Endothelial cell of umbilical vein (primary cell): ENCODE results near the gene NOXA1. TPM values are rescaled to one million over a fixed set of nuclear protein-coding genes. Genes with fewer than 3 reads are reported as not detected.

Source experiments
- BruUV-seq: library from RNA; stranded (reverse); fragments of 400-500 nt; replicated peaks from 2 replicates; lab custom pipeline; 2021; lab: Mats Ljungman, UMichigan
- CTCF ChIA-PET: fragments of 300-600, 350-600 bp; sonication (Branson Sonifier 250); formaldehyde crosslinking; loops from one replicate; lab custom pipeline; 2021; ENCODE audit warnings: antibody characterized with exemption, inconsistent platforms; lab: Charles Lee
- POLR2A ChIA-PET: fragments of 300-600, 350-600 bp; sonication (Branson Sonifier 250); formaldehyde crosslinking; loops from one replicate; lab custom pipeline; 2021; ENCODE audit warnings: antibody characterized with exemption, inconsistent platforms; lab: Charles Lee
- DNase-seq: peaks from one replicate; pipeline ENCODE4 v3.0.0-alpha.2; 2011; ENCODE audit warnings: low read depth, low spot score
- FAIRE-seq: peaks from 2 replicates; lab custom pipeline; 2011; peaks lifted over from hg19 to GRCh38; lab: Jason Lieb, UNC
- H2AFZ ChIP-seq: 2 replicates; pipeline ENCODE4 v1.6.0; 2012; ENCODE audit warnings: low read depth, low read length, control low read depth, inconsistent platforms
- H3K27ac ChIP-seq: 2 replicates; pipeline ENCODE4 v1.5.1; 2011; ENCODE audit warnings: low read depth, mild to moderate bottlenecking, control low read depth, low read length, moderate library complexity; ENCODE audit not compliant: insufficient read depth
- H3K27me3 ChIP-seq, 2 experiments: 2 replicates each; pipeline versions ENCODE4 v1.6.0 to v1.6.1; 2011; ENCODE audit warnings: low read length in 2 of 2, mixed read lengths in 1 of 2; ENCODE audit not compliant: control insufficient read depth in 2 of 2, insufficient read depth in 2 of 2
- H3K36me3 ChIP-seq, 2 experiments: 2 replicates in 1 of 2; 3 replicates in 1 of 2; pipeline ENCODE4 v1.5.1; 2011; ENCODE audit warnings: low read length in 2 of 2, mild to moderate bottlenecking in 1 of 2, moderate library complexity in 1 of 2; ENCODE audit not compliant: control insufficient read depth in 2 of 2, insufficient read depth in 2 of 2; ENCODE audit errors: extremely low read depth in 1 of 2
- H3K4me1 ChIP-seq: 3 replicates; pipeline ENCODE4 v1.5.1; 2011; ENCODE audit warnings: mild to moderate bottlenecking, low read length; ENCODE audit not compliant: control insufficient read depth, insufficient read depth; ENCODE audit errors: extremely low read depth
- H3K4me2 ChIP-seq: 2 replicates; pipeline ENCODE4 v1.6.1; 2011; ENCODE audit warnings: low read length, control low read depth, mixed read lengths; ENCODE audit not compliant: insufficient read depth
- H3K4me3 ChIP-seq, 3 experiments: fragments of 200-600 bp in 1 of 3; sonication (generic), shearing (Covaris generic) in 1 of 3; replicated peaks in 1 of 3; 2 replicates each; pipeline ENCODE4 v1.5.1; 2011 to 2016; ENCODE audit warnings: control low read depth in 3 of 3, low read length in 3 of 3, mild to moderate bottlenecking in 2 of 3, inconsistent platforms in 1 of 3, low read depth in 1 of 3, moderate library complexity in 1 of 3; ENCODE audit not compliant: insufficient read depth in 1 of 3
- H3K79me2 ChIP-seq: 2 replicates; pipeline ENCODE4 v1.6.0; 2012; ENCODE audit warnings: low read length, inconsistent platforms; ENCODE audit not compliant: control insufficient read depth, insufficient read depth
- H3K9ac ChIP-seq: replicated peaks from 2 replicates; pipeline ENCODE3; 2011; ENCODE audit warnings: low read length, control low read depth; ENCODE audit not compliant: insufficient read depth; ENCODE audit errors: extremely low read depth
- H3K9me1 ChIP-seq: replicated peaks from 3 replicates; pipeline ENCODE4 v1.6.0; 2011; ENCODE audit warnings: mild to moderate bottlenecking, low read length; ENCODE audit not compliant: control insufficient read depth, insufficient read depth; ENCODE audit errors: extremely low read depth
- H3K9me3 ChIP-seq: replicated peaks from 2 replicates; pipeline ENCODE4 v1.5.1; 2012; ENCODE audit warnings: low read length, inconsistent platforms; ENCODE audit not compliant: control insufficient read depth, insufficient read depth
- H4K20me1 ChIP-seq: replicated peaks from 2 replicates; pipeline ENCODE3; 2011; ENCODE audit warnings: mild to moderate bottlenecking, low read length; ENCODE audit not compliant: control insufficient read depth, insufficient read depth; ENCODE audit errors: extremely low read depth
- CTCF ChIP-seq, 2 donors: IDR thresholded peaks; 1 replicate in 1 of 2; 2 replicates in 1 of 2; pipeline ENCODE4 v1.5.1; 2011; ENCODE audit warnings: low read length in 2 of 2, mild to moderate bottlenecking in 2 of 2, moderate library complexity in 2 of 2, control low read depth in 1 of 2, inconsistent platforms in 1 of 2, low read depth in 1 of 2; ENCODE audit not compliant: insufficient read depth in 1 of 2; ENCODE audit errors: extremely low read depth in 1 of 2
- EZH2 ChIP-seq: IDR thresholded peaks from 2 replicates; pipeline ENCODE4 v1.6.1; 2012; ENCODE audit warnings: borderline replicate concordance, low read depth, mild to moderate bottlenecking, moderate library complexity, low read length, inconsistent platforms; ENCODE audit not compliant: severe bottlenecking
- FOS ChIP-seq: IDR thresholded peaks from 2 replicates; pipeline ENCODE4 v1.6.1; 2011; ENCODE audit warnings: mild to moderate bottlenecking, low read length, moderate library complexity, borderline replicate concordance; ENCODE audit not compliant: insufficient read depth
- GATA2 ChIP-seq: IDR thresholded peaks from 2 replicates; pipeline ENCODE4 v1.7.0; 2011; ENCODE audit warnings: low read depth, mild to moderate bottlenecking, moderate library complexity, mixed read lengths, low read length; ENCODE audit not compliant: insufficient read length, insufficient read depth
- JUN ChIP-seq: IDR thresholded peaks from 2 replicates; pipeline ENCODE4 v1.6.1; 2011; ENCODE audit warnings: borderline replicate concordance, low read depth; ENCODE audit not compliant: insufficient read length, insufficient read depth
- MYC ChIP-seq: IDR thresholded peaks from one replicate; pipeline ENCODE4 v1.6.1; 2011; ENCODE audit warnings: mild to moderate bottlenecking, low read depth, low read length
- POLR2A ChIP-seq: IDR thresholded peaks from 2 replicates; pipeline ENCODE4 v1.6.1; 2012; ENCODE audit warnings: low read depth, mild to moderate bottlenecking, control low read depth, low read length
- POLR2AphosphoS5 ChIP-seq: IDR thresholded peaks from 2 replicates; pipeline ENCODE4 v1.6.1; 2012; ENCODE audit warnings: low read depth, mild to moderate bottlenecking, control low read depth, low read length, moderate library complexity; ENCODE audit not compliant: insufficient read depth
- dilution Hi-C: fragments of 300-500 bp; cut with MboI; formaldehyde crosslinking; loops from one replicate; pipeline ENCODE4 v1.15.0; 2019; ENCODE audit warnings: low sequenced_read_pairs; ENCODE audit not compliant: extremely low pct_ligation_motif_present
- intact Hi-C: fragments of 100-400 bp; cut with micrococcal nuclease; formaldehyde crosslinking; loops from one replicate; pipeline ENCODE4 v1.10.0; 2022
- polyA plus RNA-seq, 4 experiments: library from polyadenylated mRNA; depleted of rRNA in 3 of 4; stranded (reverse) in 3 of 4; unstranded in 1 of 4; fragments of >200 nt; gene quantifications; 2 replicates each; pipeline versions ENCODE4 v1.2.1 to v1.2.3, GENCODE V29; 2011 to 2012; ENCODE audit warnings: missing spikeins in 1 of 4
- total RNA-seq: library from RNA; stranded (reverse); gene quantifications from 2 replicates; pipeline ENCODE4 v1.2.3, GENCODE V29; 2021
- TF ChIP-seq, protein P1 (sequence below): IDR thresholded peaks from 2 replicates; pipeline ENCODE4 v1.6.1; 2011; ENCODE audit not compliant: insufficient read depth, insufficient read length

The NOXA1 gene
- total and polyA plus RNA-seq, 2 donors (not counting 3 experiments of a cell fraction or from before 2014, with no cell fraction given): 0.40 to 0.91 TPM

DNA sequence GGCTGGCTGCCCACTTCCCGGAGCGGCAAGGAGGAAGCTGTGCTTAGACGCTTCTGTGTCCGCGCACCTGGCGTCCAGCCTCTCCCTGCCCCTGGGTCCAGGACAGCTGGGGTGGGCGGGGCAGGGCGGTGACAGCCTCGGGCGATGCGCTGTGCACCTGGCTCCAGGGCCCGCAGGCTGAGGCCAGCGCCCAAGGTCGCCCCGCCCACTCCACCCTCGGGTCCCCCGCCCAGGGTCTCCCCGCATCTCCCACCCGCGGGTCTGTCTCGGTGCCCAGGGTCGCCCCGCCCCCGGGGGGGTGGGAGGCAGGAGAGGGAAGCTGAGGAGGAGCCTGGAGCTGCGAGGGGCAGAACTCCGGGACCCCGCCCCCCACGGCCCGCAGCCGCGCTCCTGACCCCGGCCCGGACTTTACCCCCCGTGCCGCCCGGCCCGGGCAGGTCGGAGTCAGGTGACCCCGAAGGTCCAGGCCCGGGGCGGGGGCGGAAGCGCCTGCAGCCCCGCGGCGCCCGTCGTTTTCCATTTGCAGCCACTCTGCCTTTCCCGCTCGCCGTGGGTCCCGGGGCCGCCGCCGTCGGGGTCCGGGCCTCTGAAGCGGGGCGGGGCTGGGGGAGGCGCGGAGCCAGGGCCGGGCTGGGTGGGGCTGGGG, 18.2 kb downstream of the NOXA1 start, which contains the start of gene ENTPD8:
ENTPD8 (minus strand) TSS at position 69 of the 646 bp plus-strand sequence. CDS start 3,072 bp downstream, outside the sequence.
- H3K4me2 ChIP-seq: peak within 1 kb of the TSS; percentile 38

More for the DNA sequence above, 18.2 kb downstream of the NOXA1 start, which contains the start of gene ENTPD8:
- H2AFZ ChIP-seq: peak within 1 kb of the TSS; percentile 45
- no peak within 1 kb of the TSS for H3K9ac ChIP-seq
- H3K9me3 ChIP-seq: no peaks in the 10 kb centered on the region
- peak within 1 kb of the TSS in 1 of 3 experiments; percentile 37 for H3K4me3 ChIP-seq
- DNase-seq (no peak), FAIRE-seq (no peak)
- dilution Hi-C loops: no loop called here
- TF ChIP-seq, protein P1, sequence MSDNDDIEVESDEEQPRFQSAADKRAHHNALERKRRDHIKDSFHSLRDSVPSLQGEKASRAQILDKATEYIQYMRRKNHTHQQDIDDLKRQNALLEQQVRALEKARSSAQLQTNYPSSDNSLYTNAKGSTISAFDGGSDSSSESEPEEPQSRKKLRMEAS: no peak
- TF ChIP-seq FOS: no peak
- TF ChIP-seq POLR2A: no peak
- no peak for TF ChIP-seq EZH2
- no peak for TF ChIP-seq JUN
- TF ChIP-seq POLR2AphosphoS5: no peak
- TF ChIP-seq CTCF (IDR thresholded peaks at IDR 0.05; ENCODE audit: extremely low read depth in 1 of 2, insufficient read depth in 1 of 2, low read depth in 1 of 2, low read length in 2 of 2): no peak
- TF ChIP-seq GATA2: no peak
- TF ChIP-seq MYC: no peak
- no TSS peak for BruUV-seq
- no peak within 1 kb of the TSS for H3K27ac ChIP-seq
- no peaks in the 10 kb centered on the region for H3K27me3 ChIP-seq
- no peaks in the 10 kb centered on the region for H3K36me3 ChIP-seq
- no peaks in the 10 kb centered on the region for H3K4me1 ChIP-seq
- CTCF ChIA-PET: interaction anchor here (1.1 to 3.8 kb wide), 4 partner anchors 10 to 155 kb away, joined by 3 to 31 read pairs (median 18); partner anchors contain the start of genes EXD3 and NOXA1
- H3K79me2 ChIP-seq: no peaks in the 10 kb centered on the region
- no peaks in the 10 kb centered on the region for H4K20me1 ChIP-seq
- POLR2A ChIA-PET: no interaction called here
- intact Hi-C loops: no loop called here
- H3K9me1 ChIP-seq: no peaks in the 10 kb centered on the region
